Peyer's patch (tissue), 4 donors: Measurements from ENCODE around the gene TCF20.

Experiments
- CTCF ChIP-seq, 6 experiments: fragments of 450-650 bp in 4 of 6; fragments of 200-600 bp in 2 of 6; sonication (generic) in 1 of 6; IDR thresholded peaks; one replicate each; pipeline ENCODE4 v1.5.1; 2017 to 2019; ENCODE audit warnings: antibody characterized with exemption in 6 of 6, mild to moderate bottlenecking in 3 of 6, moderate library complexity in 1 of 6
- POLR2A ChIP-seq, 2 donors: fragments of 450-650 bp; IDR thresholded peaks; one replicate each; pipeline ENCODE4 v1.5.1; 2017; ENCODE audit warnings: antibody characterized with exemption in 2 of 2, mild to moderate bottlenecking in 2 of 2, moderate library complexity in 2 of 2

- no peak for TF ChIP-seq CTCF (IDR thresholded peaks at IDR 0.05)
- TF ChIP-seq POLR2A (IDR thresholded peaks at IDR 0.05) = no peak
Measured at GRCh38 chr22:42297778-42298177, 27.3 kb upstream of the TCF20 start.
